Heart left ventricle (tissue), 16 donors: ENCODE results near the gene SPEF1. TPM values are rescaled to one million over a fixed set of nuclear protein-coding genes. Genes with fewer than 3 reads are reported as not detected.

Experiments
- ATAC-seq, 4 donors: fragments of 200-7000 bp; cut with Tn5 transposase; one replicate each; pipeline ENCODE4 v1.9.1; 2020 to 2022; ENCODE audit warnings: moderate library complexity in 4 of 4, mild to moderate bottlenecking in 3 of 4, moderate number of reproducible peaks in 1 of 4
- DNase-seq, 5 donors: peaks; one replicate each; pipeline ENCODE4 v3.0.0-alpha.2; 2020
- H3K27ac ChIP-seq, 12 donors: fragments of 200-600 bp; sonication (generic) in 4 of 12; one replicate each; pipeline versions ENCODE4 v1.5.0 to v1.8.0; 2016 to 2022; ENCODE audit warnings: mild to moderate bottlenecking in 2 of 12
- H3K27me3 ChIP-seq, 9 donors: fragments of 200-600 bp; sonication (generic) in 2 of 9; one replicate each; pipeline versions ENCODE4 v1.5.1 to v1.8.0; 2016 to 2022; ENCODE audit warnings: mild to moderate bottlenecking in 3 of 9
- H3K36me3 ChIP-seq, 9 donors: fragments of 200-600 bp; sonication (generic) in 2 of 9; one replicate each; pipeline versions ENCODE4 v1.5.0 to v1.8.0; 2018 to 2022; ENCODE audit warnings: mild to moderate bottlenecking in 2 of 9
- H3K4me1 ChIP-seq, 12 donors: fragments of 200-600 bp; sonication (generic) in 4 of 12; one replicate each; pipeline versions ENCODE4 v1.5.0 to v1.8.0; 2016 to 2022; ENCODE audit warnings: mild to moderate bottlenecking in 3 of 12
- H3K4me3 ChIP-seq, 12 donors: fragments of 200-600 bp; sonication (generic) in 4 of 12; one replicate each; pipeline versions ENCODE4 v1.5.0 to v1.8.0; 2017 to 2022; ENCODE audit warnings: mild to moderate bottlenecking in 9 of 12, moderate library complexity in 4 of 12
- H3K9me3 ChIP-seq, 12 donors: fragments of 200-600 bp; sonication (generic) in 4 of 12; one replicate each; pipeline versions ENCODE4 v1.5.0 to v1.8.0; 2016 to 2022; ENCODE audit warnings: mild to moderate bottlenecking in 1 of 12
- CTCF ChIP-seq, 12 donors: fragments of 200-600 bp; sonication (generic) in 4 of 12; IDR thresholded peaks; one replicate each; pipeline versions ENCODE4 v1.5.0 to v1.8.0; 2018 to 2022; ENCODE audit warnings: antibody characterized with exemption in 12 of 12, mild to moderate bottlenecking in 5 of 12
- POLR2A ChIP-seq, 2 donors: fragments of 450-650 bp; IDR thresholded peaks; one replicate each; pipeline ENCODE4 v1.6.1; 2017; ENCODE audit warnings: antibody characterized with exemption in 2 of 2, mild to moderate bottlenecking in 2 of 2, moderate library complexity in 2 of 2
- WGBS, 4 donors: extraction: QIAGEN DNeasy Blood & Tissue Kit in 2 of 4; methylation state at CpG; one replicate each; pipeline versions ENCODE4 v1.1.5 to v1.1.7; 2013 to 2018; 5-methylcytosine and 5-hydroxymethylcytosine counted together
- intact Hi-C, 10 donors: fragments of 100-400 bp; cut with DNase I; formaldehyde crosslinking; loops; one replicate each; pipeline versions ENCODE4 v1.11.1 to v1.14.2; 2022
- polyA plus RNA-seq, 2 donors: library from polyadenylated mRNA; stranded (reverse); fragments of 200-250 nt; gene quantifications; one replicate each; pipeline ENCODE4 v1.2.3, GENCODE V29; 2013
- total RNA-seq, 9 donors: library from RNA; depleted of rRNA in 2 of 9; stranded (reverse); fragments of >200 nt in 2 of 9; fragmentation: NEBNext Ultra II Directional in 3 of 9; extraction: Animal tissue kit (Norgen Biotek cat#: 25700) in 3 of 9; gene quantifications; one replicate each; pipeline versions ENCODE4 v1.1.0 to v1.2.4, GENCODE V29; 2016 to 2023
- donor health status: ischemic (EF 13 %, LVEDD 7.1; RV severe dilation, severe dysfunction).
- donor health status: healthy with polysubstance abuse.
- donor health status: DM: no; HTN: yes; CAD: no.
- donor health status: DM: no; HTN: no; CAD: no.
- donor health status: ischemic (EF 25% LVEDD 6.9; RV normal size, moderate dysfunction).
- donor health status: ischemic (EF 25% LVEDD 5.7; RV mildly dilated, moderate dysfunction).
- donor health status: healthy.
- donor health status: DM: yes; HTN: yes; CAD: no.
- donor health status: ischemic (EF 35%, LVEDD 5.7; RV mildly dilated, moderate dysfunction).
- donor health status: nonischemic (EF 11% LVEDD 7.7; RV severe dilation, severe dysfunction).
- donor health status: DM: yes; HTN: yes; CAD: no.
- donor health status: PGD.
- donor health status: ischemic (EF 29% LVEDD 5.4; RV normal size, mild dysfunction).
- donor health status: nonischemic (EF 23%, LVEDD 6.1; RV moderate dilation, normal function).

The SPEF1 gene
- total and polyA plus RNA-seq, 11 donors, result 0.11 to 0.65 (median 0.19) TPM; not detected in 5

- H3K4me3 ChIP-seq, result peak overlapping the region in 10 of 12 donors; percentile 28 to 53 (median 47)
- ATAC-seq (peak in 2 of 4 donors; percentile 1 to 8), DNase-seq (no peak)
- H3K9me3 ChIP-seq, result no peaks in the 10 kb centered on the region
- H3K27ac ChIP-seq, result peak overlapping the region in 5 of 12 donors; percentile 6 to 44 (median 26)
- WGBS, 4 donors, result 32 to 48% (median 36%) methylated on average over 13 of the region's 13 CpGs
- H3K36me3 ChIP-seq, result peaks cover 0 to 49% (median 27%) of the 10 kb centered on the region in 9 donors
- intact Hi-C loops, result loop anchor here in 5 of 10 donors (5.0 kb wide), 1 partner anchor 35 kb away; no protein-coding TSS in a partner anchor
- H3K4me1 ChIP-seq, result peaks cover 0 to 51% (median 8%) of the 10 kb centered on the region in 12 donors
- TF ChIP-seq CTCF (IDR thresholded peaks at IDR 0.05) (no peak), POLR2A (IDR thresholded peaks at IDR 0.05) (no peak)
- peaks cover 0 to 12% (median 0%) of the 10 kb centered on the region in 9 donors for H3K27me3 ChIP-seq
These were observed 28.9 kb downstream of the SPEF1 start for GRCh38 chr20:3752386-3752759.

- H3K4me1 ChIP-seq, result peaks cover 0 to 51% (median 8%) of the 10 kb centered on the region in 12 donors
- WGBS, 4 donors, result 39 to 62% (median 48%) methylated on average over 47 to 95 of the region's 95 CpGs
- peak in 3 of 4 donors; percentile 51 to 66 (median 56) for ATAC-seq
- TF ChIP-seq CTCF (IDR thresholded peaks at IDR 0.05), result no peak
- peak overlapping the region in 5 of 12 donors; percentile 6 to 44 (median 26) for H3K27ac ChIP-seq
- H3K4me3 ChIP-seq, result peak overlapping the region in 11 of 12 donors; percentile 19 to 53 (median 46)
- intact Hi-C loops, result loop anchor here in 5 of 10 donors (5.0 kb wide), 1 partner anchor 35 kb away; no protein-coding TSS in a partner anchor
- peak; percentile 67 to 84 (median 72) for DNase-seq
- H3K27me3 ChIP-seq, result peaks cover 0 to 12% (median 0%) of the 10 kb centered on the region in 9 donors
- H3K36me3 ChIP-seq, result peaks cover 0 to 53% (median 33%) of the 10 kb centered on the region in 9 donors
- H3K9me3 ChIP-seq, result no peaks in the 10 kb centered on the region
These were observed 29.4 kb downstream of the SPEF1 start for GRCh38 chr20:3751675-3752385.

- Histone ChIP-seq H3K27me3 (peaks cover 0 to 12% (median 0%) of the 10 kb centered on the region in 9 donors), H3K36me3 (peaks cover 0 to 54% (median 34%) of the 10 kb centered on the region in 9 donors), H3K4me1 (peaks cover 0 to 51% (median 8%) of the 10 kb centered on the region in 12 donors), H3K9me3 (no peaks in the 10 kb centered on the region), H3K4me3 (peak overlapping the region in 6 of 12 donors; percentile 28 to 53 (median 51)), H3K27ac (peak overlapping the region in 2 of 12 donors; percentile 28 to 44)
- TF ChIP-seq CTCF (IDR thresholded peaks at IDR 0.05), result no peak
- TF ChIP-seq POLR2A (IDR thresholded peaks at IDR 0.05), result no peak
- 56 to 81% (median 69%) methylated on average over 6 to 31 of the region's 31 CpGs for WGBS, 4 donors
- no peak for DNase-seq
- intact Hi-C loops, result loop anchor here in 5 of 10 donors (5.0 kb wide), 1 partner anchor 34 kb away; no protein-coding TSS in a partner anchor
- ATAC-seq, result no peak
These were observed 30.0 kb downstream of the SPEF1 start for GRCh38 chr20:3751305-3751674.
